ENCODE measurements around the gene MYBBP1A.

The MYBBP1A gene

GRCh38 chr17:4525691-4526397 is 29.3 kb downstream of the MYBBP1A start:
- Histone ChIP-seq H3F3A (ENCODE audit: insufficient read depth, low read length) (no peaks in the 10 kb centered on the region), H3K4me3 (ENCODE audit: low read length) (no peak overlapping the region), H3K27me3 (replicated peaks; ENCODE audit: insufficient read depth, low read length) (no peaks in the 10 kb centered on the region; the same call in 1 of the 2 replicates), H3K9me3 (replicated peaks; ENCODE audit: insufficient read depth, low read length) (no peaks in the 10 kb centered on the region), H3K36me3 (replicated peaks; ENCODE audit: insufficient read depth, low read length) (no peaks in the 10 kb centered on the region), H3K4me2 (ENCODE audit: low read depth, low read length) (no peak overlapping the region), H3K4me1 (ENCODE audit: low read length) (no peaks in the 10 kb centered on the region), H3K9me2 (replicated peaks; ENCODE audit: insufficient read depth, low read length) (no peaks in the 10 kb centered on the region), H4K20me1 (ENCODE audit: insufficient read depth, low read length) (no peaks in the 10 kb centered on the region), H3K9ac (ENCODE audit: low read length) (no peak overlapping the region), H3K27ac (ENCODE audit: low read length) (no peak overlapping the region), H2AFZ (ENCODE audit: low read length) (no peak overlapping the region), H3K79me2 (ENCODE audit: low read length) (no peaks in the 10 kb centered on the region)
- TF ChIP-seq EZH2 (optimal IDR thresholded peaks at IDR 0.05; ENCODE audit: low read depth, low read length) (no peak), CTCF (IDR thresholded peaks at IDR 0.05; ENCODE audit: low read length) (no peak), EZH2phosphoT487 (IDR thresholded peaks at IDR 0.05; ENCODE audit: low read length) (no peak)
- DNase-seq = no peak

GRCh38 chr17:4523946-4524345 is 31.2 kb downstream of the MYBBP1A start:
- H3K4me2 ChIP-seq (ENCODE audit: low read depth, low read length) = no peak overlapping the region
- H3K9me3 ChIP-seq (replicated peaks; ENCODE audit: insufficient read depth, low read length) = no peaks in the 10 kb centered on the region
- TF ChIP-seq EZH2 (optimal IDR thresholded peaks at IDR 0.05; ENCODE audit: low read depth, low read length) (no peak), EZH2phosphoT487 (IDR thresholded peaks at IDR 0.05; ENCODE audit: low read length) (no peak), CTCF (IDR thresholded peaks at IDR 0.05; ENCODE audit: low read length) (no peak)
- no peaks in the 10 kb centered on the region for H4K20me1 ChIP-seq (ENCODE audit: insufficient read depth, low read length)
- no peaks in the 10 kb centered on the region for H3K9me2 ChIP-seq (replicated peaks; ENCODE audit: insufficient read depth, low read length)
- no peaks in the 10 kb centered on the region for H3K79me2 ChIP-seq (ENCODE audit: low read length)
- no peaks in the 10 kb centered on the region for H3F3A ChIP-seq (ENCODE audit: insufficient read depth, low read length)
- no peaks in the 10 kb centered on the region for H3K36me3 ChIP-seq (replicated peaks; ENCODE audit: insufficient read depth, low read length)
- DNase-seq = no peak
- no peak overlapping the region for H3K27ac ChIP-seq (ENCODE audit: low read length)
- no peak overlapping the region for H2AFZ ChIP-seq (ENCODE audit: low read length)
- H3K9ac ChIP-seq (ENCODE audit: low read length) = no peak overlapping the region
- H3K4me1 ChIP-seq (ENCODE audit: low read length) = peaks cover 3% of the 10 kb centered on the region
- H3K27me3 ChIP-seq (replicated peaks; ENCODE audit: insufficient read depth, low read length) = no peaks in the 10 kb centered on the region
- H3K4me3 ChIP-seq (ENCODE audit: low read length) = no peak overlapping the region

GRCh38 chr17:4522661-4523060 is 32.5 kb downstream of the MYBBP1A start:
- no peak overlapping the region for H2AFZ ChIP-seq (ENCODE audit: low read length)
- H3K4me2 ChIP-seq (ENCODE audit: low read depth, low read length) = no peak overlapping the region
- H3K9me2 ChIP-seq (replicated peaks; ENCODE audit: insufficient read depth, low read length) = no peaks in the 10 kb centered on the region
- H3K36me3 ChIP-seq (replicated peaks; ENCODE audit: insufficient read depth, low read length) = no peaks in the 10 kb centered on the region
- no peak overlapping the region for H3K9ac ChIP-seq (ENCODE audit: low read length)
- H3K4me3 ChIP-seq (ENCODE audit: low read length) = no peak overlapping the region
- TF ChIP-seq EZH2phosphoT487 (IDR thresholded peaks at IDR 0.05; ENCODE audit: low read length) = no peak
- H3K9me3 ChIP-seq (replicated peaks; ENCODE audit: insufficient read depth, low read length) = no peaks in the 10 kb centered on the region
- H3K27me3 ChIP-seq (replicated peaks; ENCODE audit: insufficient read depth, low read length) = no peaks in the 10 kb centered on the region
- H4K20me1 ChIP-seq (ENCODE audit: insufficient read depth, low read length) = no peaks in the 10 kb centered on the region
- H3K4me1 ChIP-seq (ENCODE audit: low read length) = peaks cover 8% of the 10 kb centered on the region
- no peak overlapping the region for H3K27ac ChIP-seq (ENCODE audit: low read length)
- no peaks in the 10 kb centered on the region for H3F3A ChIP-seq (ENCODE audit: insufficient read depth, low read length)
- H3K79me2 ChIP-seq (ENCODE audit: low read length) = no peaks in the 10 kb centered on the region
- DNase-seq = no peak

GRCh38 chr17:4520894-4521600 is 34.1 kb downstream of the MYBBP1A start:
- TF ChIP-seq EZH2phosphoT487 (IDR thresholded peaks at IDR 0.05; ENCODE audit: low read length) (no peak), CTCF (IDR thresholded peaks at IDR 0.05; ENCODE audit: low read length) (no peak), EZH2 (optimal IDR thresholded peaks at IDR 0.05; ENCODE audit: low read depth, low read length) (no peak)
- Histone ChIP-seq H3K79me2 (ENCODE audit: low read length) (no peaks in the 10 kb centered on the region), H3K4me3 (ENCODE audit: low read length) (no peak overlapping the region), H3F3A (ENCODE audit: insufficient read depth, low read length) (no peaks in the 10 kb centered on the region), H4K20me1 (ENCODE audit: insufficient read depth, low read length) (no peaks in the 10 kb centered on the region), H3K4me1 (ENCODE audit: low read length) (peaks cover 8% of the 10 kb centered on the region), H2AFZ (ENCODE audit: low read length) (no peak overlapping the region), H3K4me2 (ENCODE audit: low read depth, low read length) (no peak overlapping the region), H3K27ac (ENCODE audit: low read length) (no peak overlapping the region), H3K27me3 (replicated peaks; ENCODE audit: insufficient read depth, low read length) (no peaks in the 10 kb centered on the region), H3K9me2 (replicated peaks; ENCODE audit: insufficient read depth, low read length) (no peaks in the 10 kb centered on the region), H3K9ac (ENCODE audit: low read length) (no peak overlapping the region), H3K36me3 (replicated peaks; ENCODE audit: insufficient read depth, low read length) (no peaks in the 10 kb centered on the region), H3K9me3 (replicated peaks; ENCODE audit: insufficient read depth, low read length) (no peaks in the 10 kb centered on the region)
- DNase-seq = no peak

All from MM.1S (cell line).